IMR-90 (cell line): ENCODE data around the gene VAMP3. TPM values are rescaled to one million over a fixed set of nuclear protein-coding genes. Genes with fewer than 3 reads are reported as not detected.

Experiments
- ATAC-seq: fragments of 200-7000 bp; cut with Tn5 transposase; 2 replicates; pipeline ENCODE4 v1.9.1; 2020; ENCODE audit warnings: low read depth, mild to moderate bottlenecking, moderate library complexity
- BruUV-seq: library from RNA; stranded (reverse); fragments of 400-500 nt; replicated peaks from 2 replicates; lab custom pipeline; 2021; lab: Mats Ljungman, UMichigan
- CTCF ChIA-PET: fragments of 300-600 bp; formaldehyde crosslinking; extraction: SDS; loops from one replicate; lab custom pipeline; 2021; ENCODE audit warnings: antibody characterized with exemption; lab: Yijun Ruan, JAX
- POLR2A ChIA-PET: fragments of 300-600 bp; sonication (Branson Sonifier 250); formaldehyde crosslinking; loops from one replicate; lab custom pipeline; 2022; ENCODE audit warnings: antibody characterized with exemption; ENCODE audit not compliant: unreplicated experiment; lab: Charles Lee
- DNase-seq: peaks from one replicate; pipeline ENCODE4 v3.0.0; 2013
- H2AFZ ChIP-seq: replicated peaks from 2 replicates; pipeline ENCODE3; 2013; ENCODE audit warnings: low read length, mild to moderate bottlenecking; ENCODE audit not compliant: poor library complexity
- H2AK5ac ChIP-seq: 2 replicates; pipeline ENCODE4 v1.6.1; 2013; ENCODE audit warnings: low read depth, low read length, inconsistent platforms
- H2AK9ac ChIP-seq: replicated peaks from 2 replicates; pipeline ENCODE3; 2013; ENCODE audit warnings: mild to moderate bottlenecking, low read depth, low read length, moderate library complexity; ENCODE audit not compliant: poor library complexity
- H2BK120ac ChIP-seq: 2 replicates; pipeline ENCODE4 v1.6.1; 2013; ENCODE audit warnings: low read depth, low read length, inconsistent platforms
- H2BK15ac ChIP-seq: 3 replicates; pipeline ENCODE4 v1.6.1; 2013; ENCODE audit warnings: low read depth, low read length, inconsistent platforms
- H2BK20ac ChIP-seq: 2 replicates; pipeline ENCODE4 v1.6.1; 2013; ENCODE audit warnings: low read depth, mild to moderate bottlenecking, inconsistent platforms, low read length, moderate library complexity
- H2BK5ac ChIP-seq: 2 replicates; pipeline ENCODE4 v1.6.1; 2013; ENCODE audit warnings: mild to moderate bottlenecking, low read depth, low read length, inconsistent platforms; ENCODE audit not compliant: poor library complexity, severe bottlenecking
- H3K14ac ChIP-seq: replicated peaks from 2 replicates; pipeline ENCODE4 v1.6.1; 2013; ENCODE audit warnings: low read depth, low read length, inconsistent platforms
- H3K18ac ChIP-seq: 2 replicates; pipeline ENCODE4 v1.6.1; 2013; ENCODE audit warnings: low read depth, low read length, control low read depth
- H3K23ac ChIP-seq: 2 replicates; pipeline ENCODE4 v1.6.1; 2013; ENCODE audit warnings: low read depth, low read length, inconsistent platforms
- H3K27ac ChIP-seq: 2 replicates; pipeline ENCODE4 v1.5.1; 2013; ENCODE audit warnings: mild to moderate bottlenecking, control low read depth, low read length; ENCODE audit not compliant: insufficient read depth
- H3K27me3 ChIP-seq: 2 replicates; pipeline ENCODE4 v1.6.1; 2013; ENCODE audit warnings: low read length; ENCODE audit not compliant: control insufficient read depth, insufficient read depth
- H3K36me3 ChIP-seq: 2 replicates; pipeline ENCODE4 v1.6.1; 2013; ENCODE audit warnings: low read length, mixed read lengths; ENCODE audit not compliant: control insufficient read depth, insufficient read depth
- H3K4ac ChIP-seq: 2 replicates; pipeline ENCODE4 v1.6.1; 2013; ENCODE audit warnings: low read depth, low read length, inconsistent platforms
- H3K4me1 ChIP-seq: 2 replicates; pipeline ENCODE4 v1.6.1; 2013; ENCODE audit warnings: low read length, mixed read lengths; ENCODE audit not compliant: control insufficient read depth, insufficient read depth
- H3K4me2 ChIP-seq: 2 replicates; pipeline ENCODE4 v1.6.1; 2013; ENCODE audit warnings: low read depth, mild to moderate bottlenecking, control low read depth, low read length, moderate library complexity
- H3K4me3 ChIP-seq: 2 replicates; pipeline ENCODE4 v1.5.1; 2013; ENCODE audit warnings: low read depth, mild to moderate bottlenecking, control low read depth, low read length, moderate library complexity; ENCODE audit not compliant: insufficient read depth
- H3K56ac ChIP-seq: 2 replicates; pipeline ENCODE4 v1.6.1; 2013; ENCODE audit warnings: low read length, inconsistent platforms; ENCODE audit not compliant: insufficient read depth; ENCODE audit errors: extremely low read depth
- H3K79me1 ChIP-seq, 2 experiments: 2 replicates each; pipeline ENCODE4 v1.6.1; 2013; ENCODE audit warnings: low read length in 2 of 2, inconsistent platforms in 1 of 2, low read depth in 1 of 2
- H3K9ac ChIP-seq: 2 replicates; pipeline ENCODE4 v1.6.1; 2013; ENCODE audit warnings: low read depth, low read length, control low read depth
- H3K9me1 ChIP-seq: 2 replicates; pipeline ENCODE4 v1.6.1; 2013; ENCODE audit warnings: low read length, inconsistent platforms; ENCODE audit not compliant: insufficient read depth
- H3K9me3 ChIP-seq: 2 replicates; pipeline ENCODE4 v1.6.1; 2013; ENCODE audit warnings: low read length; ENCODE audit not compliant: control insufficient read depth, insufficient read depth
- H4K20me1 ChIP-seq: 2 replicates; pipeline ENCODE4 v1.6.1; 2013; ENCODE audit warnings: low read length, inconsistent platforms; ENCODE audit not compliant: insufficient read depth
- H4K5ac ChIP-seq: 2 replicates; pipeline ENCODE4 v1.6.1; 2013; ENCODE audit warnings: mild to moderate bottlenecking, low read depth, low read length, control low read depth
- H4K8ac ChIP-seq, 2 experiments: 2 replicates each; pipeline ENCODE4 v1.6.1; 2013; ENCODE audit warnings: low read depth in 2 of 2, low read length in 2 of 2, control low read depth in 1 of 2, inconsistent platforms in 1 of 2
- H4K91ac ChIP-seq: 2 replicates; pipeline ENCODE4 v1.6.1; 2013; ENCODE audit warnings: low read depth, low read length, inconsistent platforms; ENCODE audit not compliant: insufficient read depth
- CEBPB ChIP-seq: IDR thresholded peaks from 2 replicates; pipeline ENCODE4 v1.6.1; 2012; ENCODE audit warnings: low read depth, low read length, improper control_type of control experiment
- CHD1 ChIP-seq: IDR thresholded peaks from 2 replicates; pipeline ENCODE4 v1.6.1; 2012; ENCODE audit warnings: low read depth, low read length, improper control_type of control experiment
- FOS ChIP-seq: fragments of 150-350 bp; IDR thresholded peaks from 2 replicates; pipeline ENCODE4 v1.6.1; 2016; ENCODE audit warnings: low read depth, low read length
- MAZ ChIP-seq: IDR thresholded peaks from 2 replicates; pipeline ENCODE4 v1.6.1; 2012; ENCODE audit warnings: low read depth, mild to moderate bottlenecking, low read length, improper control_type of control experiment, moderate library complexity, borderline replicate concordance
- MXI1 ChIP-seq: IDR thresholded peaks from 2 replicates; pipeline ENCODE4 v1.6.1; 2012; ENCODE audit warnings: low read depth, mild to moderate bottlenecking, low read length, moderate library complexity, borderline replicate concordance
- NFE2L2 ChIP-seq: fragments of 150-350 bp; IDR thresholded peaks from 2 replicates; pipeline ENCODE4 v1.6.1; 2016; ENCODE audit warnings: low read depth, mild to moderate bottlenecking, low read length
- RAD21 ChIP-seq: IDR thresholded peaks from 2 replicates; pipeline ENCODE4 v1.6.1; 2012; ENCODE audit warnings: low read length, improper control_type of control experiment
- RFX5 ChIP-seq: IDR thresholded peaks from 2 replicates; pipeline ENCODE4 v1.8.0; 2012; ENCODE audit warnings: low read depth, mild to moderate bottlenecking, low read length, moderate library complexity
- SMC3 ChIP-seq: fragments of 150-350 bp; IDR thresholded peaks from 2 replicates; pipeline ENCODE4 v1.6.1; 2016; ENCODE audit warnings: low read depth, mild to moderate bottlenecking, antibody characterized with exemption, low read length, moderate library complexity
- WGBS, 2 experiments: methylation state at CpG; one replicate each; pipeline versions ENCODE4 v1.1.5 to v1.1.7; 2013; ENCODE audit warnings: missing lambda C conversion rate in 2 of 2; ENCODE audit not compliant: insufficient read length in 1 of 2; ENCODE audit errors: extremely low coverage in 2 of 2; 5-methylcytosine and 5-hydroxymethylcytosine counted together
- dilution Hi-C: fragments of 300-500 bp; cut with HindIII; formaldehyde crosslinking; loops from one replicate; pipeline ENCODE4 v1.14.3; 2018; ENCODE audit warnings: low sequenced_read_pairs; ENCODE audit not compliant: unreplicated experiment
- in situ Hi-C: fragments of 300-500 bp; cut with MboI; formaldehyde crosslinking; loops from 3 replicates; pipeline ENCODE4 v1.14.3; 2019; ENCODE audit warnings: low sequenced_read_pairs, inconsistent platforms, mixed read lengths
- intact Hi-C: fragments of 100-400 bp; cut with micrococcal nuclease; formaldehyde crosslinking; loops from 2 replicates; pipeline ENCODE4 v1.10.0; 2022
- polyA plus RNA-seq, 3 experiments: library from polyadenylated mRNA; depleted of rRNA; stranded (reverse); fragments of >200 nt; gene quantifications; 2 replicates each; pipeline ENCODE4 v1.2.3, GENCODE V29; 2012; ENCODE audit warnings: low replicate concordance in 1 of 3
- total RNA-seq: library from RNA; depleted of rRNA; stranded (reverse); fragments of >200 nt; gene quantifications from 2 replicates; pipeline ENCODE4 v1.2.3, GENCODE V29; 2012
- TF ChIP-seq, protein P1 (sequence below): conservative IDR thresholded peaks from 2 replicates; pipeline ENCODE4 v1.5.1; 2012; ENCODE audit warnings: mild to moderate bottlenecking, low read depth, low read length, improper control_type of control experiment

Gene VAMP3
- total and polyA plus RNA-seq, 2 of the 4 experiments (the other 2 are of a cell fraction) = 99.1 to 354 TPM

DNA sequence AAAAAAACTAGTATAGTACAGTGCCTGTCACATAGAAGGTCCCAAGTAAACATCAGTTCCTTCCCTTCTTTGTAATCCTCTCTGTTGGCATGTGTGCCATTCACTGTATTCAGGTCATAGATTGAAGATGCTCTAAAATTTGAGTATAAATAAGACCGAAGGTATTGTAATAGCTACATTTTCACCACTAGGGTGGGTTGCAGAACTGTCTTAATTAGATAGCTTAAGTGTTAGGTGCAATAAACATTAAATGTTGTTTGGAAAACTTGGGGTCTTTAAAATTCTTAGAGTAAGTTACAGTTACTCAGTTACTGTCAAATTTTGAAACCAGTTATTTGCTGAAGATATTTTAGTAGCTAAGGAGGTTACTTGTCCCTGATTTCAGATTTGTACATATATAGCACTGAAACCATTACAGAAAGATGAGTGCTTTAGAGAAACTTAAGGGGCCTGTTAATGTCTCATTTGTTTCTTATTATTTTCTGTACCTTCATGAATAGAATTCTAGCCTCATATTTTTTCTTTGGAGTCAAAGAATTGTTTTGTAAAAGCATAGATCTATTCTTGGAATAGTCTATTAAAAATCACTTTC lies 37.3 kb downstream of the VAMP3 start:
- H3K4me3 ChIP-seq = no peak overlapping the region
- intact Hi-C loops = loop anchor here (2.0 kb wide), 1 partner anchor 94 kb away; no protein-coding TSS in a partner anchor
- H4K20me1 ChIP-seq = no peaks in the 10 kb centered on the region
- H3K4ac ChIP-seq = no peak overlapping the region
- no peak overlapping the region for H3K18ac ChIP-seq
- POLR2A ChIA-PET = no interaction called here
- no peak overlapping the region for H2BK20ac ChIP-seq
- H3K9me3 ChIP-seq = peaks cover 3% of the 10 kb centered on the region
- no peak overlapping the region for H3K9ac ChIP-seq
- H2BK120ac ChIP-seq = no peak overlapping the region
- ATAC-seq = peak; percentile 56; the same call in 1 of the 2 replicates
- H4K5ac ChIP-seq = no peak overlapping the region
- in situ Hi-C loops = no loop called here
- peak; percentile 40 for DNase-seq
- H4K91ac ChIP-seq = no peak overlapping the region
- no peak overlapping the region for H3K4me2 ChIP-seq
- no peak overlapping the region for H2AK9ac ChIP-seq
- no peak overlapping the region for H3K23ac ChIP-seq
- BruUV-seq = no TSS peak
- H3K79me1 ChIP-seq = no peaks in the 10 kb centered on the region
- no peak overlapping the region for H2BK5ac ChIP-seq
- no CpG with 5 or more reads among the region's 1 CpG for WGBS, 2 experiments
- no peak overlapping the region for H2AFZ ChIP-seq
- no peak overlapping the region for H3K14ac ChIP-seq
- no peak overlapping the region for H2BK15ac ChIP-seq
- CTCF ChIA-PET = interaction anchor here (1.0 kb wide), 2 partner anchors 10 to 20 kb away, joined by 3 read pairs; no protein-coding TSS in a partner anchor
- no peak overlapping the region for H3K27ac ChIP-seq
- no peak for TF ChIP-seq CHD1
- TF ChIP-seq MAZ = no peak
- no peak for TF ChIP-seq RFX5
- TF ChIP-seq FOS = no peak
- TF ChIP-seq, protein P1, sequence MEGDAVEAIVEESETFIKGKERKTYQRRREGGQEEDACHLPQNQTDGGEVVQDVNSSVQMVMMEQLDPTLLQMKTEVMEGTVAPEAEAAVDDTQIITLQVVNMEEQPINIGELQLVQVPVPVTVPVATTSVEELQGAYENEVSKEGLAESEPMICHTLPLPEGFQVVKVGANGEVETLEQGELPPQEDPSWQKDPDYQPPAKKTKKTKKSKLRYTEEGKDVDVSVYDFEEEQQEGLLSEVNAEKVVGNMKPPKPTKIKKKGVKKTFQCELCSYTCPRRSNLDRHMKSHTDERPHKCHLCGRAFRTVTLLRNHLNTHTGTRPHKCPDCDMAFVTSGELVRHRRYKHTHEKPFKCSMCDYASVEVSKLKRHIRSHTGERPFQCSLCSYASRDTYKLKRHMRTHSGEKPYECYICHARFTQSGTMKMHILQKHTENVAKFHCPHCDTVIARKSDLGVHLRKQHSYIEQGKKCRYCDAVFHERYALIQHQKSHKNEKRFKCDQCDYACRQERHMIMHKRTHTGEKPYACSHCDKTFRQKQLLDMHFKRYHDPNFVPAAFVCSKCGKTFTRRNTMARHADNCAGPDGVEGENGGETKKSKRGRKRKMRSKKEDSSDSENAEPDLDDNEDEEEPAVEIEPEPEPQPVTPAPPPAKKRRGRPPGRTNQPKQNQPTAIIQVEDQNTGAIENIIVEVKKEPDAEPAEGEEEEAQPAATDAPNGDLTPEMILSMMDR = peak; percentile 56
- TF ChIP-seq NFE2L2 = no peak
- no peak for TF ChIP-seq MXI1
- TF ChIP-seq CEBPB = no peak
- TF ChIP-seq SMC3 = peak; percentile 24; the same call in 1 of the 2 replicates
- TF ChIP-seq RAD21 = peak; percentile 46
- H3K56ac ChIP-seq = no peak overlapping the region
- peaks cover 20% of the 10 kb centered on the region for H3K36me3 ChIP-seq
- H3K27me3 ChIP-seq = no peaks in the 10 kb centered on the region
- no peak overlapping the region for H4K8ac ChIP-seq
- peaks cover 2% of the 10 kb centered on the region; the same call in 1 of the 2 replicates for H3K4me1 ChIP-seq
- dilution Hi-C loops = no loop called here
- H2AK5ac ChIP-seq = no peak overlapping the region
- H3K9me1 ChIP-seq = no peaks in the 10 kb centered on the region
